Measurements from ENCODE around the gene TLR5.

The TLR5 gene

GRCh38 chr1:223152399-223152798 is 9.4 kb upstream of the TLR5 start:
- no peak for DNase-seq (ENCODE audit: low read depth in 3 of 3, low spot score in 1 of 3)

GRCh38 chr1:223150443-223150842 is 7.4 kb upstream of the TLR5 start:
- no peak for DNase-seq (ENCODE audit: low read depth in 3 of 3, low spot score in 1 of 3)

GRCh38 chr1:223147873-223148272 is 4.8 kb upstream of the TLR5 start:
- DNase-seq (ENCODE audit: low read depth in 3 of 3, low spot score in 1 of 3) = no peak

GRCh38 chr1:223147409-223147808 is 4.4 kb upstream of the TLR5 start:
- no peak for DNase-seq (ENCODE audit: low read depth in 3 of 3, low spot score in 1 of 3)

- no peak for DNase-seq (ENCODE audit: low read depth in 3 of 3, low spot score in 1 of 3)
Measured at GRCh38 chr1:223146745-223147144, 3.7 kb upstream of the TLR5 start.

GRCh38 chr1:223144914-223145313 is 1.9 kb upstream of the TLR5 start:
- DNase-seq (ENCODE audit: low read depth in 3 of 3, low spot score in 1 of 3) = no peak

- no peak for DNase-seq (ENCODE audit: low read depth in 3 of 3, low spot score in 1 of 3)
Measured at GRCh38 chr1:223144431-223144830, 1.4 kb upstream of the TLR5 start.

- DNase-seq (ENCODE audit: low read depth in 3 of 3, low spot score in 1 of 3) = no peak
Measured at GRCh38 chr1:223143537-223144248, 645 bp upstream of the TLR5 start.

- DNase-seq (ENCODE audit: low read depth in 3 of 3, low spot score in 1 of 3) = no peak
Measured at GRCh38 chr1:223142269-223142668, 779 bp downstream of the TLR5 start.

- no peak for DNase-seq (ENCODE audit: low read depth in 3 of 3, low spot score in 1 of 3)
Measured at GRCh38 chr1:223140611-223141405, 2.2 kb downstream of the TLR5 start.

- no peak for DNase-seq (ENCODE audit: low read depth in 3 of 3, low spot score in 1 of 3)
Measured at GRCh38 chr1:223137455-223138085, 5.5 kb downstream of the TLR5 start.

GRCh38 chr1:223136086-223136485 is 7.0 kb downstream of the TLR5 start:
- no peak for DNase-seq (ENCODE audit: low read depth in 3 of 3, low spot score in 1 of 3)

GRCh38 chr1:223135176-223135942 is 7.7 kb downstream of the TLR5 start:
- DNase-seq (ENCODE audit: low read depth in 3 of 3, low spot score in 1 of 3) = no peak

- DNase-seq (ENCODE audit: low read depth in 3 of 3, low spot score in 1 of 3) = peak; percentile 38 to 67 (median 63)
Measured at GRCh38 chr1:223133824-223134435, 9.1 kb downstream of the TLR5 start.

GRCh38 chr1:223133306-223133823 is 9.7 kb downstream of the TLR5 start:
- no peak for DNase-seq (ENCODE audit: low read depth in 3 of 3, low spot score in 1 of 3)

GRCh38 chr1:223129229-223129901 is 13.7 kb downstream of the TLR5 start:
- peak in 2 of 3 donors; percentile 29 to 62 for DNase-seq (ENCODE audit: low read depth in 3 of 3, low spot score in 1 of 3)

- DNase-seq (ENCODE audit: low read depth in 3 of 3, low spot score in 1 of 3) = no peak
Measured at GRCh38 chr1:223126741-223127140, 16.3 kb downstream of the TLR5 start.

GRCh38 chr1:223125766-223126165 is 17.3 kb downstream of the TLR5 start:
- DNase-seq (ENCODE audit: low read depth in 3 of 3, low spot score in 1 of 3) = no peak

- no peak for DNase-seq (ENCODE audit: low read depth in 3 of 3, low spot score in 1 of 3)
Measured at GRCh38 chr1:223123011-223123610, 19.9 kb downstream of the TLR5 start.

- DNase-seq (ENCODE audit: low read depth in 3 of 3, low spot score in 1 of 3) = no peak
Measured at GRCh38 chr1:223118418-223118817, 24.6 kb downstream of the TLR5 start.

Data from stimulated activated CD4-positive, alpha-beta T cell treated with anti-CD3 and anti-CD28 coated beads, TNF-alpha, amount 100 ng/mL, for 1 hour (primary cell).